Mesothelial cell of epicardium (in vitro differentiated cells): ENCODE measurements around the gene STK38L. TPM values are rescaled to one million over a fixed set of nuclear protein-coding genes. Genes with fewer than 3 reads are reported as not detected.
A peak's percentile ranks its signal among the peaks of the same experiment; 100 is the strongest.

Experiments
- DNase-seq, 2 experiments: peaks; one replicate each; pipeline ENCODE4 v3.0.0; 2021; ENCODE audit warnings: low spot score in 2 of 2; ENCODE audit not compliant: unreplicated experiment in 2 of 2
- H3K27ac Mint-ChIP-seq: 2 replicates; pipeline ENCODE4 v1.8.0; 2021; ENCODE audit warnings: mixed read lengths
- H3K27me3 Mint-ChIP-seq: 2 replicates; pipeline ENCODE4 v1.8.0; 2021; ENCODE audit warnings: low read depth, mixed read lengths
- H3K36me3 Mint-ChIP-seq: 2 replicates; pipeline ENCODE4 v1.8.0; 2021; ENCODE audit warnings: mixed read lengths
- H3K4me1 Mint-ChIP-seq: 2 replicates; pipeline ENCODE4 v1.8.0; 2021; ENCODE audit warnings: mixed read lengths
- H3K4me3 Mint-ChIP-seq: 2 replicates; pipeline ENCODE4 v1.8.0; 2021; ENCODE audit warnings: mild to moderate bottlenecking, moderate library complexity, mixed read lengths
- H3K9me3 Mint-ChIP-seq: 2 replicates; pipeline ENCODE4 v1.8.0; 2021; ENCODE audit warnings: mixed read lengths
- total RNA-seq: library from RNA; stranded (reverse); gene quantifications from 3 replicates; pipeline ENCODE4 v1.2.1, GENCODE V29; 2021
- TF ChIP-seq, protein P1 (sequence below): fragments of 200-600 bp; sonication (generic); IDR thresholded peaks from one replicate; pipeline ENCODE4 v1.5.0; 2021; ENCODE audit warnings: antibody characterized with exemption; ENCODE audit not compliant: unreplicated experiment

Gene STK38L
- total RNA-seq, 1 donor from 2014 or later, result 48.2 TPM

DNA sequence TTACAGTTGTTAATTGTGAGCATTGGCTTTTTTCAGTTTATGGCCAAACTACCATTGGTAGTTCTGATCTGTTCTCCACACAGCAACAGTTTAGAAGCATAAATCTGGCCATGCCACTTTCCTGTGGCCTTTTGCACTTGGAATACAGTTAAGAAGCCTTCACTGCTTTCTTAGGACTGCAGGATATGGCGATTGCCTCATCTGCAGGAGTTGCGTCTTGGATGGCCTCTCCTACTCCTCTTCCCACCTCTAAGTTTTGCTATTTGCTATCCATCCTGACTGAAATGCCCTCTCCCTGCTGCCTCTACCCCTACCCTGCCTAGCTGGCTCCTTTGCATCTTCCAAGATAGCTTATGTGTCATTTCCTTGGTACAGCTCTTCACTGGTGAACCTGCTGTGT lies 75.8 kb downstream of the STK38L start:
- peaks cover 26% of the 10 kb centered on the region for H3K36me3 Mint-ChIP-seq

DNA sequence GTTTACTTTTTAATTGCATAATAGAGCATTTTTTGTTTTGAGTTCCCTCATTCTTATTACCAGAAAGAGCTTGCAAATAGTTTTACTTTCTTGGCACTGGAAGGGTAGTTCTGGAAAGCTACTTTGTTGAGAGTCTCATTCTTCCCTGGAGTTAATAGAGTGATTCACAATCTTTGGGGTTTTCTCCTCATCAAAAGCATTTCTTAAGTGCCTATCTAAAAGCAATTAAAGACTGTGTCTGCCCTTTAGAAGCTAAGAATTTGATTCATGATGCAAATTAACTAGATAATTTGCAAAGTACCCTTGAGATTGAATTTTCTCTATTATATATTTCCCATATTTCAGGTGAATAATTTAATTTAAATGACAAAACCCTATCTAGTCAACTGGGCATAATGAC lies 80.4 kb downstream of the STK38L start:
- Mint-ChIP-seq H3K27ac (no peak overlapping the region), H3K36me3 (peaks cover 21% of the 10 kb centered on the region), H3K9me3 (no peaks in the 10 kb centered on the region), H3K4me3 (no peak overlapping the region), H3K27me3 (no peaks in the 10 kb centered on the region), H3K4me1 (no peaks in the 10 kb centered on the region)
- TF ChIP-seq, protein P1, sequence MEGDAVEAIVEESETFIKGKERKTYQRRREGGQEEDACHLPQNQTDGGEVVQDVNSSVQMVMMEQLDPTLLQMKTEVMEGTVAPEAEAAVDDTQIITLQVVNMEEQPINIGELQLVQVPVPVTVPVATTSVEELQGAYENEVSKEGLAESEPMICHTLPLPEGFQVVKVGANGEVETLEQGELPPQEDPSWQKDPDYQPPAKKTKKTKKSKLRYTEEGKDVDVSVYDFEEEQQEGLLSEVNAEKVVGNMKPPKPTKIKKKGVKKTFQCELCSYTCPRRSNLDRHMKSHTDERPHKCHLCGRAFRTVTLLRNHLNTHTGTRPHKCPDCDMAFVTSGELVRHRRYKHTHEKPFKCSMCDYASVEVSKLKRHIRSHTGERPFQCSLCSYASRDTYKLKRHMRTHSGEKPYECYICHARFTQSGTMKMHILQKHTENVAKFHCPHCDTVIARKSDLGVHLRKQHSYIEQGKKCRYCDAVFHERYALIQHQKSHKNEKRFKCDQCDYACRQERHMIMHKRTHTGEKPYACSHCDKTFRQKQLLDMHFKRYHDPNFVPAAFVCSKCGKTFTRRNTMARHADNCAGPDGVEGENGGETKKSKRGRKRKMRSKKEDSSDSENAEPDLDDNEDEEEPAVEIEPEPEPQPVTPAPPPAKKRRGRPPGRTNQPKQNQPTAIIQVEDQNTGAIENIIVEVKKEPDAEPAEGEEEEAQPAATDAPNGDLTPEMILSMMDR, result no peak
- DNase-seq, result no peak

More for the DNA sequence above, 75.8 kb downstream of the STK38L start:
- H3K4me3 Mint-ChIP-seq, result no peak overlapping the region
- H3K27me3 Mint-ChIP-seq, result no peaks in the 10 kb centered on the region
- no peak for DNase-seq
- TF ChIP-seq, protein P1, result no peak
- no peaks in the 10 kb centered on the region for H3K9me3 Mint-ChIP-seq
- H3K4me1 Mint-ChIP-seq, result no peaks in the 10 kb centered on the region
- H3K27ac Mint-ChIP-seq, result no peak overlapping the region

DNA sequence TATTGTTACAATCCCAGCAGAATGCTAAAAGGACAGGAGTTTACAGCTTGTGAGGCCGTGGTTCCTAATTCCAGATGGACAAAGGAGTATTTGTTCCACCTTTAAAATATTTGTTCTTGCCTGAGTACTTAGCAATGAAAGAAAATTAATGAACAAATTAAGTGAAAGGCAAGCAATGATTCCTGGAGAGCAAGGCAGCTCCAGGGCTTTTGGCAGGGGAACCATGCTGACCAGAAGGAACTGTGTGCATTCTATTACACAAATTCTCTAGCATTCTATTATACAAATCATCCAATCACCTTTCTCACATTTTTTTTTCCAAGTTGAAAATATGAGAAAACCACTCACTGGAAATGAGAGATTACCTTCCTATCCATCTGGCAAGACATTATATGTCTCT lies 86.8 kb downstream of the STK38L start:
- no peak overlapping the region for H3K4me3 Mint-ChIP-seq
- H3K27ac Mint-ChIP-seq, result peak overlapping the region; percentile 78
- H3K27me3 Mint-ChIP-seq, result peaks cover 47% of the 10 kb centered on the region
- H3K9me3 Mint-ChIP-seq, result no peaks in the 10 kb centered on the region
- TF ChIP-seq, protein P1, result no peak
- no peak for DNase-seq
- H3K36me3 Mint-ChIP-seq, result peaks cover 11% of the 10 kb centered on the region
- peaks cover 30% of the 10 kb centered on the region for H3K4me1 Mint-ChIP-seq

DNA sequence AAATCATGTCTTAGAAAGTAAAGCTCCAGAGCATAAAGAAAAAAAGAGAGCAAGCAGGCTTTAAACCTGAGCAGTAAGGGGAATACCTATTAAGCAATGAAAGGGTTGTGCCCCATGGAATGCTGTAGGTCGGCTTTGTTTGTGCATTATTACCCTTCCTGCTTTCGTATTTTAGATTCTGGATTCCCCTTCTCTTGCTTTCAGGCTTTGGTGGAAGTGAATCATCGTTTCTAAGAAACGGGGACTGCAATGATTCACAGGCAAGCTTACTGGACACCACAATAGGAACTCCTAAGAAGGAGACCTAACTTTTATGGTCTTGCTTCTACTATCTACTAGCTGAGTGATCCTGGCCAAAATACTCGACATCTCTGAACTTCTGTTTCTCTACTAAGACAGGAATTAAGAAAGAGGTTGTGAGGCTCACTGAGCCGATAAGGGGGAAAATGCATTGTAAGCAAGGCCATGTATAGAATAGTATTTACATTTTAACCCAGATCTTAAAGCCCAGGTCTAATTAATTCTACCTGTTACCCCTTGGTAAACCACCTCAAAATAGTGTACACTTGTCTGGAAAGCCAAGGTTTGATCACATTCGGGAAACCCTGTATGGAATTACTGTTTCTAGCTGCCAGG lies 87.3 kb downstream of the STK38L start:
- H3K4me3 Mint-ChIP-seq, result peak overlapping the region; percentile 35
- no peak for DNase-seq
- TF ChIP-seq, protein P1, result no peak
- H3K27me3 Mint-ChIP-seq, result peaks cover 52% of the 10 kb centered on the region
- H3K9me3 Mint-ChIP-seq, result no peaks in the 10 kb centered on the region
- H3K36me3 Mint-ChIP-seq, result peaks cover 11% of the 10 kb centered on the region
- peaks cover 30% of the 10 kb centered on the region for H3K4me1 Mint-ChIP-seq
- peak overlapping the region; percentile 78 for H3K27ac Mint-ChIP-seq

DNA sequence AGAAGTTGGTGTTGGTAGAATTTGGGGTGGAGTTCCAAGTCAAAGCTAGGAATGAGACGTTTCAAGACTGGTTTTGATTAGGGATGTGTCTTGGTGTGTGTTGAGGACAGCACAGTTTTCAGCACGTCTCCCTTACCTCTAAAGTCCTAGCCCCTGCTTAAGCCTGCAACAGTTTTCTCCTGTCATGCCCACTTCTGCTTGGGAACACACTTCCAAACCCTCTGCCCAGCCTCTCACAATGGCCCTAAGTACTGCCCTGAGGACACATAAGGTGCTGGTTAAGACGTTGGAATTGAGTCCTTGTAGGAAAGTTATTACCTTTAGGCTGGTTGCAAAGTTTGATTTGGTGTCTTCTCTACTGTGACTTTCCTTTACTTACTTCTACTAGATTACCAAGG lies 87.8 kb downstream of the STK38L start:
- H3K27ac Mint-ChIP-seq, result peak overlapping the region; percentile 13
- H3K4me1 Mint-ChIP-seq, result peaks cover 30% of the 10 kb centered on the region
- no peaks in the 10 kb centered on the region for H3K9me3 Mint-ChIP-seq
- DNase-seq, result no peak
- H3K27me3 Mint-ChIP-seq, result peaks cover 52% of the 10 kb centered on the region
- peak overlapping the region; percentile 61 for H3K4me3 Mint-ChIP-seq
- H3K36me3 Mint-ChIP-seq, result peaks cover 7% of the 10 kb centered on the region
- TF ChIP-seq, protein P1, result no peak

DNA sequence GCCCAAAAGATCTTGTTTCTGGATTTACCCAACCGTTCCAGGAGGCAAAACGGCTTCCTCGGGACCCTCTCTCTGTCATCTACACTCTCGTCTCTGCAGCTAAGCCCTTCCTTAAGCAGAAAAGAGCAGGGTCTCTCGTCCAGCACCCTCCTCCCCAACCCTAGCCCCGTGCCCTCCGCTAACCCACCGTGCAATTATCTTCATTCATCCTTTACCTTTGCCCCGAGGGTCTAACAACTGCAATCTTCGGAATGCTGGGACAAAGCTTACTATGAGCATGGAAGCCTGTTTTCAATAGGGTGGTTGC lies 88.3 kb downstream of the STK38L start:
- Mint-ChIP-seq H3K4me1 (peaks cover 30% of the 10 kb centered on the region), H3K36me3 (peaks cover 7% of the 10 kb centered on the region), H3K27ac (peak overlapping the region; percentile 45), H3K9me3 (no peaks in the 10 kb centered on the region), H3K4me3 (peak overlapping the region; percentile 61), H3K27me3 (peaks cover 53% of the 10 kb centered on the region)
- DNase-seq, result no peak
- TF ChIP-seq, protein P1, result no peak
